SU-DHL-6 (cell line): ENCODE measurements around the gene RAD51AP1.

Experiments
- CTCF ChIP-seq: fragments of 200-600 bp; sonication (generic); IDR thresholded peaks from one replicate; pipeline ENCODE4 v1.5.1; 2017; ENCODE audit warnings: antibody characterized with exemption, mild to moderate bottlenecking, low read length, moderate library complexity; ENCODE audit not compliant: insufficient read depth, poor library complexity, severe bottlenecking
- EZH2phosphoT487 ChIP-seq: fragments of 200-600 bp; sonication (generic), shearing (Covaris generic); conservative IDR thresholded peaks from 2 replicates; pipeline ENCODE4 v1.6.1; 2018; ENCODE audit warnings: mild to moderate bottlenecking, antibody characterized with exemption, low read length, moderate library complexity, mixed read lengths

DNA sequence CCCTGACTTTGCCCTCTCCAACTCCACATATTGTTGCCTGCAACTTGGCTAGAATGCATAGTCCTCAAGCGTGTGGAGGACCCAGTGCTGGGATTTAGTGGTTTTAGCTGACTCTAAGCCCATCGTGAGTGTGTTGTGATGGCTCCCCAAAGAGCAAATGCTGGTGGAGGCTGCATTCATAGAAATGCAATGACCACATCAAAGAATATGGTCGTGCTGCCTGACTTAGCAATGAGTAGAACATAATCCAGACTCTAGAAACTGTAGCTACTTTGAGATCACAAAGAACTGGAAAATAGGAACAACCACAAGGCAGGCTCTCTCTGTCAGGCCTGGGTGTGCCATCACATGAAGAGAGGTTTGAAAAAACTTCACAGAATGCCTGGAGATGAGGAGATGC, 24.6 kb downstream of the RAD51AP1 start:
- TF ChIP-seq CTCF (no peak), EZH2phosphoT487 (no peak)
